Amniotic epithelial cell (primary cell): Measurements from ENCODE around the gene TENT4B.
A peak's percentile ranks its signal among the peaks of the same experiment; 100 is the strongest.

Experiments
- DNase-seq: peaks from one replicate; pipeline ENCODE4 v3.0.0-alpha.2; 2010; ENCODE audit warnings: low read depth

The TENT4B gene

GRCh38 chr16:50256604-50257003, 103.5 kb downstream of the TENT4B start:
- no peak for DNase-seq

DNA sequence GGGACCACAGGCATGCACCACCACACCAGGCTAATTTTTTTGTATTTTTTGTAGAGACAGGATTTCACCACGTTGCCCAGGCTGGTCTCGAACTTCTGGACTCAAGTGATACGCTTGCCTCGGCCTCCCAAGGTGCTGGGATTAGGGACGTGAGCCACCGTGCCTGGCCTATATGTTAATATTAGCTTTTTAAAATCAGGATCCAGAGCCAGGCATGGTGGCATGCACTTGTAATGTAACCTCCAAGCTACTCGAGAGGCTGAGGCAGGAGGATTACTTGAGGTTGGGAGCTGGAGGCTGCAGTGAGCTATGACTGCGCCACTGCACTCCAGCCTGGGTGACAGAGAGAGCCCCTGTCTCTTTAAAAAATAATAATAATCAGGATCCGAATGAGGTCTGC, 104.8 kb downstream of the TENT4B start:
- DNase-seq, result no peak

- DNase-seq, result peak; percentile 63
Measured at GRCh38 chr16:50259334-50260205, 106.5 kb downstream of the TENT4B start.

DNA sequence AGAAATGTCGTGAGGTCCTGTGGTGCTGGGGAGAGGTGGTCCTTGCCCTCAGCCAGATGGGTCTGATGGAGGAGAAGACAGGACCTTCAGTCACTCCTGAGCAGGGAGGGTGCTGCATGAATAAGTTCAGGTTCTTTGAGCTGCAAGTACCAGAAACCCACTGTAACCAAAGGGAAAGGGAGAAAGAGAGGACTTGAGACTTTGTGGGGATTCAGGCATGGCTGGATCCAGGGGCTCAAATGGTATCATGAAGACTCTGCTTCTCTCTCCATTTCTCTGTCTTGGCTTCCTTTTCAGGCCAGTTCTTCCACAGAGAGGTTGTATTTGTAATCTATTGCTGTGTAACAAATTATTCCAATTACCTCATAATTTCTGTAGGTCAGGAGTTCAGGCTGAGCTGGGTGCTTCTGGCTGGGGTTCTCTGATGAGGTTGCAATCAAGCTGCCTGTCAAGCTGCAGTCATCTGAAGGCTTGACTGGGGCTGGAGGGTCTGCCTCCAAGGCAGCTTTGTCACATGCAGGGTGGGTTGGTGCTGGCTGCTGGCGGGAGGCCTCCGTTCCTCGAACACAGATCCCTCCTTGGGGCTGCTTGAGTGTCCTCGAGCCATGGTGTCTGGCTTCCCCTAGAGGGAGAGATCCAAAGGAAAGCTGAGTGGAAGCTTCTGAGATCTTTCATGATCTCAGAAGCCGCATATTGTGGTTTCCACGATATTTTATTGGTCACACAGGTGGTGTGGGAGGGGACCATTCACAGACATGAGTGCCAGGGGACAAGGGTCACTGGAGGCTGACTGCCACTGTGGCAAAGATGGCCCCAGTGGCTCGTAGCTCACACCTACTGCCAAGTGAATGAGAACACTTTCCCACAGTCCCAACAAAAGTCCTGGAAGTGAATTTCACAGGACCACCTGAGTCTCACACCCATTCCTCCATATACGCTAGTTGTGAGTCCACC, 107.4 kb downstream of the TENT4B start:
- no peak for DNase-seq

- no peak for DNase-seq
Measured at GRCh38 chr16:50261160-50261706, 108.1 kb downstream of the TENT4B start.

DNA sequence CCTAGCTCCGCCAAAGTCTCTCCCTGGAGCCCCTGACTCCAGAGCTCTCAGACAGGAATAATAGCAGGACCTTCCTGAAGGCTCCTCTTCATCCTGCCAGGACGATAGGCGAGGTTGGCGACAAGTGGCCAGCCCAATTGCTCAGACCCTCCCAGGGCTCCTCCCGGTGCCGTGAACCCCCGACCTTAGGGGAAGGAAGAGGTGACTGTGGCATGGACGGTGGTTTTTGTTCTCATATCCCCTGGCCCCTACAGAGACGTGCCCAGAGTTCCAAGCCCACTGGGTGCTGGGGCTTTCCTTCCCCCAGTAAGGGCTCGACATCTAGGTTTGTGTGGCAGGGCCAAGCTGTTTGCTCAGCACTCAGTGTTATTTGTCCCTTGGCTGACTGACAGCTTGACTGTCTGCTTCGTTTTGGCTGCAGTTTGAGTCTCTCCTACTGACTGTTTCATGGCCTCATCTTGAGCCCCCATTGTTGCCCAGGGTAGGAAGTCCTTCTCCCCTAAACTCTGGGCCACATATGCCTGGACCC, 108.7 kb downstream of the TENT4B start:
- DNase-seq, result no peak

DNA sequence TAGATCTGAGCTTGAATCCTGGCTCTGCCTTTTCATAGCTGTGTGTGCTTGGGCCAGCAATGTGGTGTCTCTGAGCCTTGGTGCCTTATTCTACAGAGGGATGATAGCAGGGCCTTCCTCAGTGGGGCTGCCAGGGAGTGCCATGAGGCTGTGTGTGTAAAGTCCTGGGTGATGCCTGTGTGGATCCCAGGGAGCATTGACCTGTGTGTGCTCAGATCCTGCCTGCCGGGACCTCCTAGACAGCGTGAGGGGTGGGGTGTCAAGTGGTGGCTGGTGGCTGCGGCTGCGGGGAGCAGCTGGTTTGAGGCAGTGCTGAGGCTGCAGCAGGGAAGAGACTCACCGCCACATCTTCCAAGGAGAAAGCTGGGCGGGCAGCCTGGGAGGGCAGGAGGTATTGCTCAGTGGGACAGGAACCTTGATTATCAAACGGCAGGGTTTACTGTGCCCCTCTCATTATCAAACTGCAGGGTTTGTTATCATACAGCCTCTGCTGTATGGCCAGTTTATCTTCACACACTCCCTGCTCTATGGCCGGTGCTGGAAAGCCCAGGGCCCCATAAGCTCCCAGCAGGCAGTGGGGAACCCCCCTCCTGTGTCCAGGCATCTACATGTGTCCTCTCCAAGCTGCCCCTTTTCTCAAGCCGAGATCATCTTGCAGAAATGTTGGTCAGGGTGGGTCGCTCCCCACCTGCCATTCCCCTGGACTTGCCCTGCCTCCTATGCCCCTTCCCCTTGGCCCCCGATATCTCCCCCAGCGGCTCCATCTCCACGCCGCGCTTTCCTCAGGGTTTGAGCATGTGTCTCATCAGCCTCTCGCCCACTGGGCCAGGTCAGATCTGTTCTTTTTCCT, 110.2 kb downstream of the TENT4B start:
- DNase-seq, result no peak

DNA sequence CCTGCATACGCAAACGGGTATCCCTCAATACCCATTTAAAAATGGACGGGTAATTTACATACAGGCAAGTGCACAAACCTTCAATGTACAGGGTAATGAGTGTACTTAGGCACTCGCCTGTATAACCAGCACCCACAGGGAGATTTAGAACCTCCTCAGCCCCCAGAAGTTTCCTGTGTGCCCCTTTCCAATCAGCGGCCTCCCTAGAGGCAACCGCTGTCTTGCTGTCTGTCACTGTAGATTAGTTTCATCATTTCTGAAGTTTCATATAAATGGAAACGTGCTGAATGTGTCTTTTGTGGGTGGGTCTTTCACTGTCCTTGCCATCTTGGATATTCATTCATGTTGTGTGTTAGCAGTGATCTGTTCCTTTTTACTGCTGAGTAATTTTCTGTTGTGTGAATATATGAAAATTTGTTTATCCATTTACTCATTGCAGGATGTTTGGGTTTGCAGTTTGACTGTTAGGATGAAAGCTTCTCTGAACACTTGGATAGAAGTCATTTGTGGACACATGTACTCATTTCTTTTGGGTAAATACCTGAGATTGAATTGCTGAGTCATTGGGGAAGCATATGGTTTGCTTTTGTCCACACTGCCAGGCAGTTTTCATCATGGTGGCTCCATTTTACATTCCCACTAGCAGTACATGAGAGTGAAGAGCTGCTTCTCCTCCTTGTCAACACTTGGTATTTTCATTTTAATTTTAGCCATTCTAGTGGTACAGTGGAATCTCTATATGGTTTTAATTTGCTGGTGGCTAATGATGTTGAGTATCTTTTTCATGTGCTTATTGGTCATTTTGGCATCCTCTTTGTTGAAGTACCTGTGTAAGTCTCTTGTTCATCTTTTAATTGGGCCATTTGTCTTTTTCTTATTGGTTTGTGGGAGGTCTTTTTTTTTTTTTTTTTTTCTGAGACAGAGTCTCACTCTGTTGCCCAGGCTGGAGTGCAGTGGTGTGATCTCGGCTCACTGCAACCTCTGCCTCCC, 111.1 kb downstream of the TENT4B start:
- no peak for DNase-seq

GRCh38 chr16:50265260-50265659, 112.2 kb downstream of the TENT4B start:
- no peak for DNase-seq

DNA sequence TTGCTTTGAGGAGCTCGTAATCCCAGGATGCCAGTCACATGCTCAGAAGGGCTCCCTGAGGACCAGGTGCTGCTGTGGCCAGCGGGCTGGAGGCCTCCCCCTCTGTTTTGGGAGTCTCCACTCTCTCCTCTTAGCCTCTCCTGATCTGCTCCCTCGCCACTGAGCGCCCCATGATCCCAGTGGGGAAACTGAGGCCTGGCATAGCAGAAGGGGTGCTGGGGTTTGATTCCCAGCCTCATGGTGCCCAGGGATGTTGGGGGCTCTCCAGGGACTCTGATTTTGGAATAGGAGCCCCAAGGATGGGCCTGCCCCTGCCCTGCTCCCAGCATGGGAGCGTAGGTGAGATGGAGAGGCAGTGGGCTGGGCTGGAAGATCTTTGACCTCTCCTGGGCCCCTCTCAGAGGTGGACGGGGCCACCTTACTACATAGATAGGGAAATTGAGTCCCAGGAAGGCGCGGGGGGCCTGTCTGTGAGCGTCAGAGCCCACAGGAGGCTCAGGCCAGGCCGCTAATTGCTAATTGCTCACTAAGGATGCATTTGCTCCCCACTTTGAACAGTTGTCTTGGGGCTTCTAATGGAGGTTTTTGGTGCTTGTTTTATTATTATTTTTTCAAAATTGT, 112.7 kb downstream of the TENT4B start:
- no peak for DNase-seq

DNA sequence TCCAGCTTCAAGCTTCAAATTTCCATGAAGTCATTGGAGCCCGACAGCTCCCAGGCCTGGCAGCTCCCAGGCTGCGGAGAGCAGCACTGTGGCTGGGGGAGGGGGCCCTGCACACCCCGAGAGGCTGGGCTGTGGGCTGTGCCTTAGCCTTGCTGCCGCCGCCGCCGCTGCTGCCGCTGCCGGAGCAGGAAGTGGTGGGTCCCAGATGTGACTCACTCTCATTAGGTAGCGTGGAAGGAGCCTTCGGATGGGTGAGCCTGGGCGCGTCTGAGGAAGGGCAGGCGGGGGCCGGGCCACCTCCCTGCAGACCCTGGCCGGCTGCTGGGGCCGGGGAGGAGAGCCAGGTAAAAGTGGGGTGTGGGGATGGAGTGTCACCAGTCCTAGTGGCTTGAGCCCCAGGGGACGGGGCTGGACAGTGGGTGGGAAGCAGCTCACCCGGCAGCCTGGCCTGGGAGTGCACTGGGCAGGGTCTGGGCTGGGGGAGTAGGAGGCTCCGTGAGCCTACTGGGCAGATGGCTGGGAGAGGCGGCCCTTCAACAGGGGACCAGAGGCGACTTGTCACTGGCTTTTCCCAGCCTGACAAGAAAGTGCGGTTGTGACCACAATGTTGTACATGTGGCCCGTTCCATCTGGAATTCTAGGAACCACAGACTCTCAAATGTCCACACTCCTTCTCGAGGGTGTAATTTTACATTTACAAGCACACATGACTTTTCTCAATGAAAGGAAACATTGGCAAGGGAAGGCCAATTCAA, 113.4 kb downstream of the TENT4B start, which contains the start of gene ADCY7:
Gene ADCY7, plus strand, starts transcription at position 215 of the 755 bp plus-strand sequence. CDS start 21,629 bp downstream, outside the sequence.
- peak; percentile 77 for DNase-seq

- DNase-seq, result no peak
Measured at GRCh38 chr16:50267151-50267631, 114.1 kb downstream of the TENT4B start.

DNA sequence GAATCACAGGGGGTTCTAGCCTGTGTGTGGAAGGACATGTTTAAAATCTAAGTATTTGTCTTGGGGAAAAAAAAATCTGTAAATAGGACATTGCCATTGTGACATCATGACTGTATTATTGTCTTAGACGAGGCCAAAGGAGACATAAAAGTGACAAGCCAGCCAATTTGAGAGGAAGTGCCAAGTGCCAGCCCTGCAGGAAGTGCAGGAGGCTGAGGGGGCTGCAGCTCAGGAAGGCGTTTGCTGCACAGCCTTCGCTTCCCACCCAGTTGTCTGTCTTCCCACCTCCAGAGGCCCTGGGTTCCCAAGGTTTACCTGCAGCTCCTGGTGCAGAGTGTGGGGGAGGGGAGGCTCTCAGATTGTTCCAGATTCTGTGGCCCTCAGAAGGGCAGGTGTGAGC, 114.5 kb downstream of the TENT4B start:
- no peak for DNase-seq

- no peak for DNase-seq
Measured at GRCh38 chr16:50268352-50268751, 115.2 kb downstream of the TENT4B start.

GRCh38 chr16:50269061-50269705, 116.1 kb downstream of the TENT4B start:
- no peak for DNase-seq

GRCh38 chr16:50269769-50270509, 116.8 kb downstream of the TENT4B start:
- DNase-seq, result no peak

DNA sequence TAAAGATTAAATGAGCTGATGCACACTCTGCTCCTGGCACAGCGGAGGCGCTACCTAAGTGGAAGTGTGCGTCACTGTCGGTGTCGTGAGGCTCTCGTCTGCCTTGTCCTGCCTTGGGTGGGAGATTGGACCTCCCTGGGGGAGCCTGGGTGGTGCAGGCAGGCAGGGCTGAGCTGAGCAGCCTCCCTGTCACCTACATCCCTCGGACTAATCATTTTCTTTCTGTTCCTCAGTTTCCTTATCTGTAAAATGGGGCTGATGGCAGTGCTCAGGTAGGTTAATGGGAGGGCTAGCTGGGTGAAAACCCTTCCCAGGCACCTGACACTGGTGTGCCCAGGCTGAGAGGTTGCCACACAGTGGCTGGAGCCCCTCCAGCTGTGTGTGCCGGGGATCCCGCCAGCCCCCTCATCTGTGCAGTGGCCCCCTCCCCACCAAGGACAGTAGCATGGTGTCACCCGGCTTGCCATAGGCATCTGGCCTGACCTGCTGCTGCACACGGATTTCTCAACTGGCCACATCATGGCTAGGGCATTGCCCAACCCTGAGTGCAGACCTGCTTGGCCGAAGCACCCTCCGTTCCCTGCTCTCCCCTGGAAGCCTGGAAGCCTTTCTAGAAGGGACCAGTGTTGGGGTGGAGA, 117.5 kb downstream of the TENT4B start:
- DNase-seq, result peak; percentile 56
